ENCODE data around the gene IFIT5. TPM values are rescaled to one million over a fixed set of nuclear protein-coding genes. Genes with fewer than 3 reads are reported as not detected.

IFIT5 gene
- total and polyA plus RNA-seq, 12 donors = 6.7 to 38.9 (median 18.6) TPM

DNA sequence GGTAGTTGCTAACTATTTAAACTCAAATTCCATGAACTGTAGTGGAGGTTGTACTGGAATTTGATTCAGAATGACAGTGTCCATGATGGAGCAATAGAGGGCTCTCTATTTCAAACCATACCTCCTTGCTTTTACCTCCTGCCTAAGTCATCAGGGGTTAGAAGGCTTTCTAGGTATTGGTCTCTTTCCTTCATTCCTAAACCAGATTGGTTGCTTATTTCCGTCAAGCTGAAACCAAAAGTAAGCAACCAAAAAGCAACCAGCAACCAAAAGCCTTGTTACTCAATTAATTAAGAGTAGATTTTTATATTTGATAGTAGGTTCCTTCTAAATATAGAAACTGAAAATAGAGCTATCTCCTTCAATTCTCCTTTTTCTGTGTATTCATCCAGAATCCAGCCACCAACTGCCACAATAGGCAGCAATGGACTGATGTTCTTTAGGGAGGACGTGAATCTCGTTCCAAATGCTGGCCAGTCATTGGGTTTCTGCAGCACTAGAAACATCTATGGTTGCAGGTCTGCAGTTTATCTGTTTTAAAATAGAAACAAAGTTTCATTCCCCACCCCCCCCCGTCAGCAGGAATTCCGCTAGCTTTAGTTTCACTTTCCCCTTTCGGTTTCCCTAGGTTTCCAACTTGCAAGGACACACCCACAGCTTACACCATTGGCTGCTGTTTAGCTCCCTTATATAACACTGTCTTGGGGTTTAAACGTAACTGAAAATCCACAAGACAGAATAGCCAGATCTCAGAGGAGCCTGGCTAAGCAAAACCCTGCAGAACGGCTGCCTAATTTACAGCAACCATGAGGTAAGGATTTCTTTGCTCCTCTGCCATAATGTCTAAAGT is 22.2 kb upstream of the IFIT5 start, which contains the start of gene IFIT1:
IFIT1 (plus strand) TSS at position 717 of the 850 bp plus-strand sequence; CDS start at position 807, 90 bp downstream.
- TF ChIP-seq POLR2A (IDR thresholded peaks at IDR 0.05) = peak; percentile 68 to 90
- TF ChIP-seq, protein P1, sequence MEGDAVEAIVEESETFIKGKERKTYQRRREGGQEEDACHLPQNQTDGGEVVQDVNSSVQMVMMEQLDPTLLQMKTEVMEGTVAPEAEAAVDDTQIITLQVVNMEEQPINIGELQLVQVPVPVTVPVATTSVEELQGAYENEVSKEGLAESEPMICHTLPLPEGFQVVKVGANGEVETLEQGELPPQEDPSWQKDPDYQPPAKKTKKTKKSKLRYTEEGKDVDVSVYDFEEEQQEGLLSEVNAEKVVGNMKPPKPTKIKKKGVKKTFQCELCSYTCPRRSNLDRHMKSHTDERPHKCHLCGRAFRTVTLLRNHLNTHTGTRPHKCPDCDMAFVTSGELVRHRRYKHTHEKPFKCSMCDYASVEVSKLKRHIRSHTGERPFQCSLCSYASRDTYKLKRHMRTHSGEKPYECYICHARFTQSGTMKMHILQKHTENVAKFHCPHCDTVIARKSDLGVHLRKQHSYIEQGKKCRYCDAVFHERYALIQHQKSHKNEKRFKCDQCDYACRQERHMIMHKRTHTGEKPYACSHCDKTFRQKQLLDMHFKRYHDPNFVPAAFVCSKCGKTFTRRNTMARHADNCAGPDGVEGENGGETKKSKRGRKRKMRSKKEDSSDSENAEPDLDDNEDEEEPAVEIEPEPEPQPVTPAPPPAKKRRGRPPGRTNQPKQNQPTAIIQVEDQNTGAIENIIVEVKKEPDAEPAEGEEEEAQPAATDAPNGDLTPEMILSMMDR (IDR thresholded peaks at IDR 0.05) = no peak
- H3K27ac ChIP-seq = peak within 1 kb of the TSS; percentile 66 to 88 (median 86)
- intact Hi-C loops (cut with DNase I) = no loop called here
- 1 to 4% (median 1%) methylated on average over 8 of the region's 8 CpGs for WGBS, 4 donors
- H3K4me1 ChIP-seq (replicated peaks in 1 of 2) = peaks cover 17 to 40% of the 10 kb centered on the region in 2 donors
- peak within 1 kb of the TSS; percentile 38 to 56 (median 52) for H3K4me3 ChIP-seq
- no peaks in the 10 kb centered on the region for H3K9me3 ChIP-seq (replicated peaks in 1 of 3)
- no peaks in the 10 kb centered on the region for H3K36me3 ChIP-seq (replicated peaks in 1 of 2)
- DNase-seq = peak; percentile 54 to 90 (median 78)
- H3K27me3 ChIP-seq = no peaks in the 10 kb centered on the region

DNA sequence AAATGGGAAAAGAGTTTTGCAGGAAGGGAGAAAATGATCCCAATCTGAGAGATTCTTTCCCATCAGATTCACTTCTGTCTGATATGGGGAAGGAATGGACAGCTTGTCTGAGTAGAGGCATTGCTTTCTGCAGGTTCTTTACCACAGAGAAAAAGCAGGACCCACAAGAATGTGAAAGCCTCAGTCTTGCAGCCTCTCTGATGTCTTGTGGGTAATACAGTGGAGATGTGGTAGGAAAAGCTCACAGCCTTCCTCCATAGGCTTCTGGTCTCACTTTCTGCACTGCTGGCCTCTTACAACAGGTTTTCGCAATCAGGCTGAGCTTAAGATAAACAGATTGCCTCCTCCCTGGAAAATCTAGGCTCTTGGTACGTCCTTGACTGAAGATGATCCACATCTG is 21.4 kb upstream of the IFIT5 start:
- H3K9me3 ChIP-seq (replicated peaks in 1 of 3) = no peaks in the 10 kb centered on the region
- intact Hi-C loops (cut with DNase I) = no loop called here
- TF ChIP-seq, protein P1 (IDR thresholded peaks at IDR 0.05) = no peak
- no peak for TF ChIP-seq POLR2A (IDR thresholded peaks at IDR 0.05)
- no peaks in the 10 kb centered on the region for H3K27me3 ChIP-seq
- peaks cover 17 to 40% of the 10 kb centered on the region in 2 donors for H3K4me1 ChIP-seq (replicated peaks in 1 of 2)
- H3K4me3 ChIP-seq = peak overlapping the region in 2 of 4 donors; percentile 54 to 56
- peak in 6 of 7 donors; percentile 45 to 69 (median 56) for DNase-seq
- 0 to 2% (median 1%) methylated on average over 2 of the region's 2 CpGs for WGBS, 4 donors
- H3K36me3 ChIP-seq (replicated peaks in 1 of 2) = no peaks in the 10 kb centered on the region
- H3K27ac ChIP-seq = peak overlapping the region; percentile 66 to 88 (median 86)

DNA sequence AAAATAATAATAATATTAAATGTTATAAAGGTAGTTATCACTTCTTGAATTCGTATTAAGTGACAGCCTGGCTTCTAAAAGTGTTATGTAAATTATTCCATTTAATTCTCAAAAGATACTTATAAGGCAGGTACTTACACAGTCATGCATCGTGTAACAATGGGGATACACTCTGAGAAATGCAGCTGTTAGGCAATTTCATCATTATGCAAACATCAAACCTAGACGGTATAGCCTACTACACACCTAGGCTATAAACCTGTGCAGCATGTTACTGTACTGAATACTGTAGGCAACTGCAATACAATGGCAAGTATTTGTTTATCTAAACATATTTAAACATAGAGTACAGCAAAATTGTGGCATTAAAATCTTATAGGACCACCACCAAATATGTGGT is 20.5 kb upstream of the IFIT5 start:
- peaks cover 17 to 40% of the 10 kb centered on the region in 2 donors for H3K4me1 ChIP-seq (replicated peaks in 1 of 2)
- no peak for TF ChIP-seq POLR2A (IDR thresholded peaks at IDR 0.05)
- TF ChIP-seq, protein P1 (IDR thresholded peaks at IDR 0.05) = no peak
- WGBS, 4 donors = 24 to 29% (median 26%) methylated on average over 3 of the region's 3 CpGs
- H3K27ac ChIP-seq = peak overlapping the region in 2 of 5 donors; percentile 82 to 88
- DNase-seq = no peak
- peak overlapping the region in 1 of 4 donors; percentile 56 for H3K4me3 ChIP-seq
- no peaks in the 10 kb centered on the region for H3K9me3 ChIP-seq (replicated peaks in 1 of 3)
- intact Hi-C loops (cut with DNase I) = no loop called here
- no peaks in the 10 kb centered on the region for H3K36me3 ChIP-seq (replicated peaks in 1 of 2)
- H3K27me3 ChIP-seq = no peaks in the 10 kb centered on the region

DNA sequence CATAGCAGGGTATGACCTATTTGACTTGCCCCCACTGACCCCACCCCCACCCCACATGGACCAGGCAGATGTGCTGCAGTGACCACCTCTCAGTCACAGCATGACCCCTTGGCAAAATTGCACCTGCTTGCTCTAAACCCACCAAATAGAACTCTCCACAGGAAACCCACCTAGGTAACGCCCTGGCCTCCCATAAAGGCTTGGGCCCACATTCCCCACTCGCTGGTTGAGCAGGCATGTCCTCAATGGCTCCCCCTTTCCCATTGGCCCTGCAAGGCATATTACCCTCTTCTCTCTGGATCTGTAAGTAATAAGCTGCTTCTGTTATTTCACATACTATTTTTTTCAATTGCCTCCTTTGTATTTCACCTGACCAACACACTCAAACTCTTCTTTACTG is 19.2 kb upstream of the IFIT5 start:
- no peak for TF ChIP-seq POLR2A (IDR thresholded peaks at IDR 0.05)
- TF ChIP-seq, protein P1 (IDR thresholded peaks at IDR 0.05) = no peak
- Histone ChIP-seq H3K9me3 (replicated peaks in 1 of 3) (no peaks in the 10 kb centered on the region), H3K4me3 (no peak overlapping the region), H3K27ac (no peak overlapping the region), H3K36me3 (replicated peaks in 1 of 2) (no peaks in the 10 kb centered on the region), H3K4me1 (replicated peaks in 1 of 2) (peaks cover 17 to 40% of the 10 kb centered on the region in 2 donors), H3K27me3 (no peaks in the 10 kb centered on the region)
- no peak for DNase-seq
- 88 to 100% (median 94%) methylated on average over 1 to 2 of the region's 2 CpGs for WGBS, 4 donors
- intact Hi-C loops (cut with DNase I) = no loop called here
